Activated CD4-positive, alpha-beta T cell treated with anti-CD3 and anti-CD28 coated beads, Interleukin-2, amount 50 U/mL, for 16 hours (primary cell): ENCODE results near the gene KIF26B.
"Not testable (repeated sequence)": the region's sequence is repeated elsewhere in the genome, so short reads cannot be mapped to it uniquely, and the experiment has no call there.

Experiments used
- DNase-seq: peaks from one replicate; pipeline ENCODE4 v3.0.0-alpha.2; 2020

KIF26B gene

DNA sequence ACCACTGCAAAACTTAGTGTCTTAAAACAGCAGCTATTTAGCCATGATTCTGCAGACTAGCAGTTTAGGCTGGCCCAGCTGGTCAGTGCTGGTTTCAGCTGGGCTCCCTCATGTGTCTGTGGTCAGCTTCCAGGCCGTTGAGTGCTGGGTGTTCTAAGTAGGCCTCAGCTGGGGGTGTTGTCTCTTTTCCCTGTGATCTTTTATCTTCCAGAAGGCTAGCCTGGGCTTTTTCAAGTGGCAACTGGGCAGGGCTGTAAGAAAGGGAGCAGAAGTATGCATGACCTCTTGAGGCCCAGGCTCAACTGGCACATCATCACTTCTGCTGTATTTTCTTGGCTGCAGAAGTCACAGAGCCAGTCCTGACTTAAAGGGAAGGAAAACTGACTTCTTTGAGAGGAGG is 136.1 kb downstream of the KIF26B start:
- DNase-seq = no peak

DNA sequence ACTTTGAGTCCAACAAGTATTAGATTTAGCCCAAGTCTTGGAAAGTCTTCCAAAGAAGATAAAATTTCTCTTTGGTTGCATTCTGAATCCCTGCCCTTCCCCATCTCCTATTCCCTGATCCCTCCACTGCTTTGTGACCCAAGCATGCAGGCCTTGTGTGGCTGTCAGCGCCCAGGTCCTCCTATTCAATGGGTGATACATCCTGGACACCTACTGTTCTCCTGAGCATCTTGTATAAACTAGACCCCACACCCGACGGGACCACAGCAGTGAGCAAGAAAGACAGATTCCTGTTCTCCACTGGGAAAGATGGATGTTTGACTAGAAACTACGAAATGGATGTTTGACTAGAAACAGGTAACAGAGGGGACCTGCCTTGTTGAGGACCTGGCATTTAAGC is 136.6 kb downstream of the KIF26B start:
- DNase-seq = no peak

DNA sequence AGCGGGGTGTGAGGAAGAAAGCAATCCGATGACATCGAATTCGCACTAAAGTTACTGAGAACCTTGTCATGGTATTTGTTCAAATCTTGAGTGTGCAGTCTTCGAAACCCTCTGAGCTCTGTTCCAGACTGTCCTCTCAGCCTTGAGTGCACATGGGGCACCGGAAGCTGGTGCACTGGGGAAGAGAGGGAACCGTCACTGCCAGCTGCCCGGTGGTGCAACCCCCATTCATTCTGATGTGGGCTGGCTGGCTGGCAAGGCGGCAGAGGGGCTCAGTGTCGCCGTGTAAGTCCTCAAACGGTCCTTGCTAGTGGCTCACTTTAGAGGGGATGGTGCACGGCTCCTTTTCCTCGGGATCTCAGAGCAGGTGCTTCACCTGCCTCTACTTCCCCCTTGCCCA is 137.4 kb downstream of the KIF26B start:
- no peak for DNase-seq

DNA sequence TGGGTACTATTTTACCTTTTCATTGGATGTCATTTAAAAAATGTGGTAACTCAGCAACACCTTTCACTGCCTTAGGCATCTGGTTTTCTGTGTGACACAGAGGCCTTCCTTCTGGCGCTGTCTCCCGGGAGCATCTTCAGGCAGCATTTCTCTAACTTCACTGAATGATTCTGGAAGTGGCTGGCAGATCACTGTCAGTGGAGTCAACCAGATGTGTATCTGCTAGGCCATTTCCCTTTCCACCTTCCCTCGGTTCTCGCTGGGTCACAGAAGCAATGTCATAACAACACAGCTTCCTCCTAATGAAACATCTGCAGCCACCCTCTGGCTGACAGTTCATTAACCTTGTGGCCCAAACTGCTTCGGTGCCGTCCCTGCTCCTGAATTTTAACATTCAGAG is 137.8 kb downstream of the KIF26B start:
- DNase-seq = no peak

DNA sequence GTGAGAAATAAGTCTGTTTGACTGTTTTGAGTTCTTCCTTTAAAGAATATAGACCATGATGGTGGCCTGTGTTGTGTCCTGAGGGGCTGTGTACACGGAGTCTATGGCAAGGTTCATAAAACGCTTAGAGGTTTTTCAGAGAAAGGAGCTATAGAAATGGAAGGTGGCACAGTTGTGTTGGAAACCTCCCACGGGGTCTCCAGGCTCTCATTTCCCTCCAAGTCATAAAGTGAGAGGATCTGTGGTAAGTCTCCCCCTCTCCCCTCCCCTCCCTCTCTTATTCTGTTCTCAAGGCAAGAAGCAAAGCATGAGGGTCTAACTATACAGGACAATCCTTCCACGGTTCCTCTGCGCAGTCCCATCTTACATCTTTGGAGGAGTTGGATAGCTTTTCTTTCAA is 139.2 kb downstream of the KIF26B start:
- no peak for DNase-seq

DNA sequence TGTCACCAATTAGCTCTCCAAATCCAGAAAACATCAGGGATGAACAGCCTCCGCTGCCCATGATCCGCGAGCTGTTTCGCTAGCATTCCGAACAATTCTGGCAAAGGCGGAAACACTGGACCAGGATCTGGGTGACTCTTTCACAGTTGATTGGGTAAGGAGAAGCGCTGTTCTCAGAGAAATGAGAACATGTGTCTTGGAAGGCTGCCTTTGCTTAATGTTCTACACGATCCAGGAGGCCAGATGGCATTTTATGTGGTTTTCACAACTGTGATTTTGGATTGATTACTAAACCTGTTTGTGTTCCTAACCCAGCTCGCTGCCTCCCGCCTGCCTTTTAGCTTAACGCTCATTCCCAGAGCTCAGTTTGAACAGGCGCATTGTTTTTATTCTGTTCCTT is 144.0 kb downstream of the KIF26B start:
- DNase-seq = no peak

DNA sequence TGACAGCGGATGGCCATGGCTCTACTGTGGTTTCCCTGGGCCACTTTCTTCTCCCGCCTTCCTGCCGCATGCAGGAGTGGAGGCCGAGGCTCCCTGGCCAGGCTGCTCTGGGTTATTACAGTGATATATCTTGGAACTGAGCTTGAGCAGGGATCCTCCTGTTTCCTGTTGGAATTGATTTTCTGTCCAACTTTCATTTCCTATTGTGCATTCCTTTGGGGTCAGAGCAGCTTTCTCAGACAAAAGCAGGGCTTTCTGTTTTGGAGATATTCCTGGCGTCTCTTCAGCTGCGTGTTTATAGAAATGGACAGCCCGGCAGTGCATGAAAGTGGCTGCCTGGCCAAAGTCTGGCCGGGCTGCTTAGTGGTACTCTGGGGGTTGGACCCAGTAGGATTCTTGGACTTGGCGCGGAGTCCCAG is 146.4 kb downstream of the KIF26B start:
- no peak for DNase-seq

DNA sequence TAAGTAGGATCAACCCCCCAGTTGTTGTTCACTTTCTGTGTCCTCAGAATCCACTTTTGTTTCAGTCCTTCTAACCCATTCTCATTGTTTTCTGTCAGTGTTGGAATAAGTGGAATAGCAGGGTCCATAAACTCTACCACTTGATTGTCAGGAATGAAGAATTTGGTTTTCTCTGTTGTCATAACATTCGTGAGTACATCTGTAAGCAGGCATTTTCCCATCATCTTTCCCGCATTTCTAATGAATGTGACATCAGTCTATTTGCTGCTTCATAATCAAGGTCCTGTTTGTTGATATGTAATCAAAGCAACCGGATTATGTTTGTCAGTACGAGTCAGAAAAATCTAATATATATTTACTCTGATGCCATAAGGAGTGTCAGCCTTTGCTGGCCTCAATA is 147.1 kb downstream of the KIF26B start:
- DNase-seq = no peak

DNA sequence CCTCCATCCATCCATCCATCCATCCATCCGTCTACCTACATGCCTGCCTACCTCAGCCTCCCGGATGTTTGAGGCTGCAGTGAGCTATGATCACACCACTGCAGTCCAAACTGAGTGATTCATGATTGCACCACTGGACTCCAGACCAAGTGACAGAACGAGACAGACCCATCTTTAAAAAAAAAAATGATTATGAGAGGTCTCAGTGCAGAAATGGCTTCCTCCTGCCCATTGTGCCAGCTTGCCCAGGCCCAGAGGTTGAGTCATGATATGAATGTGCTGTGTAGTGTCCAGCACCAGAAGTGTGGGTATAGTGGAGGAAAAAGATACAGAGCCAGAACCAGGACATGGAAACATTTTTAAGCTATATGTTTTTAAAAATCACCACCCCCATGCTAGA is 149.9 kb downstream of the KIF26B start:
- DNase-seq = no peak

DNA sequence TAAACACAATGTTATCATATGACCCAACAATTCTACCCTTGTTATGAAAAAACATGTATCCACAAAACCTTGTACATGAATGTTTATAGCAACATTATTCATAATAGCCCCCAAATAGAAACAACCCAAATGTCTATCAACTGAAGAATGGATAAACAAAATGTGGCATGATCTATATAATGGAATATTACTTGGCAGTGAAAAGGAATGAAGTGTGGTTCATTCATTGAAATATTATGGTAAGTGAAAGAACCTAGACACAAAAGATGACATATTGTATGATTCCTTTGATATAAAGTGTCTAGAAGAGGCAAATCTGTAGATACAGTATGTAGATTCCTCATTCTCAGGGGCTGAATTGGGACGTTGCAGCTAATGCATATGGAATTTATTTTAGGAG is 151.2 kb downstream of the KIF26B start:
- DNase-seq = no peak

DNA sequence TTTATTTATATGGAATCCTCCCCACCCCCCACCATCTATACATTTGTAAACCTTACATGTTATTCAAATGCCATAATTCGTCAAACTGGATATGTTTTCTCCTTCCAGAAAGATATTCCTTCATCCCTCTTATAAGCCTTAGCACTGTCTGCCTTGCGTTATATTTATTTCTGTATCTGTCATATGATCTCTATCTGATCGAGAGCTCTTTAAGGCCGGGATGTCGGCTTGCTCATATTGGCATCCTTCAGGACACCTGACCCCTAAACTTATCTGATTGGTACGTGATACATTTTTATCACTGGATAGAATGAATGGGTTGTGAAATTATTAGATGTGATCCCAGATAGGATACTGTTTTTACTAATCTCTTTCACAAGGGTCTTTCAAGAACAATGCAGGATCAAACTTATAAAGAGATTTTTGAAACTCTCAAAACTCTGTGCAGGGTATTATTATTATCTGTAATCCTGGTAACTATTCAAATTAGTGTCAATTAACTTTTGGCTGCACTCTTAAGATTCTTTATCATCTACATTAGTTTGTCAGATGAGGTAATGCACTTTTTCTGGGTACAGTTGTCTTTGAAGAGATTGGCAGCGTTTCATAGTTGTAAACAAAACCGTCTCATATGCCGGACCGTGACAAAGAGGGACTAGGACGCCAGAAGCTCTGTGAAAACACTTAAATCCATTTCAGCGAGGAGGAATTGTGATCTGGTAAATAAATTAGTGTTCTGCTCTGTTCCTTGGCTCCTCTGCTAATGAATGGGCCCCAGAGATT is 152.0 kb downstream of the KIF26B start:
- DNase-seq = no peak

DNA sequence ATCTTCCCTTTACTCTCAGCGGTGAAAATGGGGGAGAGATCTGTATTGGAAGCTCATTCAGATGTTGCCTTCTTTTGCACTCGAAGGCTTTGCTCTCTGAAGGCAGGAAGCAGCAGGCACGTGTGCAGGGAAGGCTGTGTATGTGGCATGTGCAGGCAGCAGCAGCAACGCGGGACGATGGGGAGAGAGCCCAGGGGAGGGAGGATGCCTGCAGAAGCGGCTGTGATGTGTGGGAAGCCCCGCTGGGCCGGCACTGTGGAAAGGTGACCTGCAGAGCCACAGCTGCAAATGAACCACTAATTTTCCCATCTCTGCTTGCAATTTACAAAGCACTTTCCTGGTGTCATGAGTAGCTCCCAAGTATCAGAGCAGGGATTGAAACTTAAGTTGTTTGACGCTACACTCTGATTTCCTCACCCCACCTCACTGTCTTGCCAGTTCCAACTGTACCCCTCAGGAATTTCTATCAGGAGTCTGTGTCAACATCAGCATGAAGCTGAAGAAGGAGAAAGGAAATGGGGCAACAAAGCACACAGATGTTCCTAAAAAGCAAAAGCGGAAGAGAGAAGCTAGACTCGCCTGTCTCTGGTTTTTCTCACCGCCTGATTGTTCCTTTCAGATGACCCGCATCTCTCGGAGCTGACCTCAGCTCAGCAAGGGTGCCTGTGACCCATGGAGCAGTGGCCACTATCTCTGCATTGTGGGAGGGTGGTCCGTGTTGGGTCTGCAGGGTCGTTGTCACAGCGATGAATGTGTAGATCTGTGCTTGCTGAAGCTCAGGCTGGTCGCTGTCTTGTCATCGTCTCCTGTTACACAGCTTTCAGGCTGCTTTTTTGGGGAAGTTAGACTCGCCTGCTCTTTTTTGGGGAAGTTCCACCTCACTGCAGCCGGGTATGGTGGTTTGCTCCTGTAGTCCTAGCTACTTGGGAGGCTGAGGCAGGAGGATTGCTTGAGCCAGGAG is 156.1 kb downstream of the KIF26B start:
- DNase-seq = no peak

DNA sequence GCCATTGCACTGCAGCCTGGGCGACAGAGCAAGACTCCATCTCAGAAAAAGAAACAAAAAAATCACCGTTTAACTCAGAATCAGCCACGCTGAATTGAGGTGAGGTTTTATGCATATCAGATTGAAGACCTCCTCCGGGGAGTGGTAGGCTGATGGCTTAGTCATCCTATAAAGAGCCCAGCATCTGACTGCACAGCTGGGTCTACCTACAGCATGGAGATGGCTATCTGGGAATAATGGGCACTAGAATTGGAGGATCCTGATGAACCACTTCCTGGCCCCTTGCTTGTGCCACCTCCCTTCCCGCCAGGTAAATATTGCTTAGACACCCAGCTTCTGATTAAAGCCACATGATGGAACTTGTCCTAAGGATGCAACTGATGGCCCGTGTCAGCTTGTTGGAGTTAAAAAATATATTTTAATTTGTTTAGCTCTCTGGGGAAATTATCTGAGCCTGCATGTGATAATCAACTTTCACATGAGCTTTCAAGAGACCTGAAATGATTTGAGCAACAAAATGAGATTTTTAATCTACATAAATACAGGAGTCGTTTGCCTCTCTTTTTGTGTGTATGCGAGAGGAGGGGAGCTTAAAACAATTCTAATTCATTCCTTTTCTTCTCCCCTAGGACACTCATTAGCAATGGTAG is 157.2 kb downstream of the KIF26B start:
- DNase-seq = no peak

DNA sequence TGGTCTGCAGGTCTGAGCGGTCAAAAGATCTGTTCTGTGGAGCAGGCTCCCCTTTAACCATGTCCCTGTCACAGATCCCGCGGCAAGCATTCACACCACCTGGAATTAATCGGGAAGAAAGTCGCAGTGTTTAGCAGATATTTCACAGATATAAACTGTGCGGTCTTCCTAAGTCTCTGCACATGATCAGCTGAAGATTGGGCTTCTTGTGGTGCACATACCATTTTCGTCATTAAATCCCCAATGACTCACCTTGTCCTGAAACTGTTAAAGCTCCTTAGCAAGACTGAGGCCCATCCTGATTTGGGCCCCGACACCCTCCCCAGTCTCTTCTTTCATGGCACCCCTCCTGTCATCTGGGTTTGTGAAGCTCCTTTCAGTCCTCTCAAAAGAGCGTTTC is 158.8 kb downstream of the KIF26B start:
- DNase-seq = no peak

DNA sequence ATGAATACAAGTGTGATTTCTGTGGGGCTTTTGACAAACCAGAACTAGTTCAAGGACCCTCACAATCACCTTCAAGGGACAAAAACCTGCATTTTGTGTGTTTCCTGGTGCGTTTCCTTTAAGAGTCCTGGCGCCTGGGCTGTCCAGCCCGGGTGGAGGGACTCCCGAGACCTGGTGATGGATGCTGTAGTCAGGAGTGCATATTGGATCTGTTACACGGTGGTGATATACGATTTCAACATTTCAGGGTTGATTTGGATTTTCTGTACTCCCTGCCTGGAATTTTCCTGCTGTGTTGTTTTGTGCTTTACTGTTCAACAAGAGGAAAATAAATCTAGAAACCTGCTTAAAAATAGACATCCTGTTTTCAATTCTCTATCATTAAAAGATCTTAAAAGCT is 162.0 kb downstream of the KIF26B start:
- DNase-seq = no peak

DNA sequence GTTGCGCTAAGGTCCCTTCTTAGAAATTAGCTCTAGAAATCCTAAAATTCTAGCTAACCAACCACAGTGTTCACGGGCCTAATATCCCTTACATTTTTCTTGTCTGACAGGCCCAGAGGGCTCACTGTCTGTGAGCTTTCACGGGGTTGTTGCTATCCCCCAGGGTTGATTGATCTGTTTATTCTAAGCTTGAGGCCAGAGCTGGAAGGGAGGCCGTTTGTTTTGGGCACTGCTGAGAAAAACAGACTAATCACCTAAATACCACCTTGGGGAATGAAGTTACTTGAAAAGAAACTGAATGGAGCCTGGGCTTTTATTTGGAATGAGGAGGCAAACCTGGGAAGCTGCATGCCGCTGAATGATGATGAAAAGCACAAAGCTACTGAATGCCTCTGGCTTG is 162.4 kb downstream of the KIF26B start:
- DNase-seq = no peak

DNA sequence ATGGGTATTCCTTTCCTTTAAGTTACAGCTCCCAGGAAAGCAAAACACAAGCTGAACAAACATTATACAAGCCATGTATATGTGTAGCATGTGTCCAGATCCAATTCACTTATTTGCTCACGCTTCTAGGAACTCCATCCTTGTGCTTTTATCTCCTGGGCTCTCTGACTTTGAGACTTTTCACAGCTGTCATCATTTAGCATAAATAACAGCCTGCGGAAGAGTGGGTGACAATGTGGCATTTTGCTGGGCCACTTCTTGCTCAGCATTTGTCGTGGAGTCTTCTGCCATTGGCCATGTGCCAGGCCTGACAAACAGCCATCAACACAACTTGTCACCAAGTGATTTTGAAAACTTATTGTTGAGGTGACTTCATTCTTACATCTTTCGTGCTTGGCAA is 164.3 kb downstream of the KIF26B start:
- DNase-seq = no peak

DNA sequence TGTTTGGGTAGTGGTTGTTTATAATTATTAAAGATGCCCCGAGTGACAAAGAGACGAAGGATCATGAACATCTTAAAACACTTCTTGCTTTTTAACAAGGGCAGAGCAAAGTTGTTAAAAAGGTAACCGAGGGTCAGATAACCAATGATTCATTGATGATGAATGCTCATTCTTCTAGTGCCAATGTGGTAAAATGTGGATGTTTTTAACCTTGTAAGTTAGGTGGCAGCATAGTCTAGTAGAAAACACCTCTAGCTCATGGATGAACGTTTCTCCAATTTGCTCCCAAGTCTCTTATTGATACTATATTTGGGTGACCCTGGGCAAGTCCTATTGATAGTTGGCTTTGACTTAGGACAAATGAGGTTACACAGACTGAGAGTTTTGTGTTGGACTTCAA is 167.9 kb downstream of the KIF26B start:
- no peak for DNase-seq

DNA sequence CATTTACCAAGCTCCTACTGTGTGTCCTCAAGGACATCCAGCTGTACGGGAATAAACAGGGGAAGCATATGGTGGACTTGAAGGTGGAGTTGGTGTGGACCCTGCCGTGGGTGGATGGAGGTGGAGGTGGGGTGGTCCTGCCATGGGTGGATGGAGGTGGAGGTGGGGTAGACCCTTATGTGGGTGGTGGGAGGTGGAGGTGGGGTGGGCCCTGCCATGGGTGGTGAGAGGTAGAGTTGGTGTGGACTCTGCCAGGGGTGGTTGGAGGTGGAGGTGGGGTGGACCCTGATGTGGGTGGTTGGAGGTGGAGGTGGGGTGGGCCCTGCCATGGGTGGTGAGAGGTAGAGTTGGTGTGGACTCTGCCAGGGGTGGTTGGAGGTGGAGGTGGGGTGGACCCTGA is 169.0 kb downstream of the KIF26B start:
- DNase-seq = not testable (repeated sequence)

DNA sequence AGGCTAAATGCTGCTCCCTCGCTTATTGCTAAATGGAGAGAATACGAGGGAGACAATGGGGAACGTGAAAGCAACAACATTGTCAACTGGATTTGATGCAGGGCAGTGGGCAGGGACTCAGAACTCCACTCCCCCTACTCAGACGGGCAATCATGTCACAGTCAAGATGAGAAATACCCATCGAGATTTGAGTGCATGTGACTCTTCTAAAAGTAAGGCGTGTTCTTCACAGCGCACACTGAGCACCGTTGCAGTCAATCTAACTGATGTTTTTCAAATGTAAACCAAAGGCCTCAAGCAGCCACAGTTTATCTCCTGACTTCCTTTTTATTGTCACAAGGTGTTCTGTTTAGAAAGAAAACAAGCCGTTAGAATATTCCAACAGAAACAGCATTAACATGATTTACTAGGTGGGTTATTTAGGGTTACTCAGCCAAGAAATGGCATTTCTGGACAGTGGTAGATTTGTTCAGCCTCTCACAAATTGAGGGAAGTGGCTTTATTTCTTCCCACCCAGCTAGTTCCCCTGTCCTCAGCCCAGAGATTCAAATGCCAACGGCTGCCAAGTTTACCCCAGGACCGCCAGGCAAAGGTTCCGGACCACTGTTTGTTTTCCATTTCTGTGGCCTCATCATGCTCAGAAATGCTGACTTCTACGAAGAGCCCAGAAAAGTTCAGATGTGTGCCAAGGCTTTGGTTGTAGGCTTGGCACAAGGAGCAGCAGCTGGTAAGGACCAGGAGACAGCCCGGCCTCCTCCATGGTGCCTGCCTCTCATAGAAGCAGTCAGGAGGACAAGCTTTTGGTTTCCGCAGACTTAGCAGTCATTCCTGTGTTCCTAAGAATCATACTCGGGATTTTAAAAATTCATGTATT is 171.4 kb downstream of the KIF26B start:
- no peak for DNase-seq

DNA sequence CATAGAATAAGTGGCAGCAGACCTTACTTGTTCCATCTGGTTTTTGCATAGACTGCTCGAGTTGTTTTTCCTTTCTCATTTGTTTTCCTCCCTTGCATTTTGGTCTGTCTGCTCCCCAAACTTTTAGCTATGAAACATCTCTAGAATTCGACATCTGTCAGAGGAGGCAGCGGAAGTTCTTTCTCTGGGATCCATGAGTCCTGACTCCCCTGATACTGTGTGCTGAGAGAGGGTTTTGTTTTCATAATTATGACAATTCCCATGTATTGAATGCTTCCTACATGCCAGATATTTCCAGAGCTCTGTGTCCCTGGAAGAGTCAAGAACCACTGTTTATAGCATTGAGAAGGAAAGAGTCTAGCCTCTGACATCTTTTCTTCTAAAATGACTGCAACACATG is 172.6 kb downstream of the KIF26B start:
- DNase-seq = no peak

DNA sequence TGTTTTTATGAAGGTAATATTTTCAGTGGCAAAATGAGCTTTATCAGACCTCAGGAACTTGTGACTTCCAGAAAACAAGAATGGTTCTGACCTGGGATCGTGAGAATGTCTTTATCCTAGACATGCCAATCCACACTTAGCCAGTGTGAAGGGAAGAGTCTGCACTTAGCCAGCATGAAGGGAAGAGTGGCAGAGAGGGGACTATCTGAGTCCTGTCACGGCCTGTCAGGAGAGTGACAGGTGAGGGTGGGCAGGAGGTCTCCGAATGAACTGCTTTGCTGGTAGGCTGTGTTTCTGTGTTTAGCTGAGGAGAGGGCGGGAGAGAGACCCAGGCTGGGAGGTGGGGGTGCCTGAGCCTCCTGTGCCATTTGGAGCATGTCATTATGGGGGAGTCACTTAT is 173.1 kb downstream of the KIF26B start:
- no peak for DNase-seq

DNA sequence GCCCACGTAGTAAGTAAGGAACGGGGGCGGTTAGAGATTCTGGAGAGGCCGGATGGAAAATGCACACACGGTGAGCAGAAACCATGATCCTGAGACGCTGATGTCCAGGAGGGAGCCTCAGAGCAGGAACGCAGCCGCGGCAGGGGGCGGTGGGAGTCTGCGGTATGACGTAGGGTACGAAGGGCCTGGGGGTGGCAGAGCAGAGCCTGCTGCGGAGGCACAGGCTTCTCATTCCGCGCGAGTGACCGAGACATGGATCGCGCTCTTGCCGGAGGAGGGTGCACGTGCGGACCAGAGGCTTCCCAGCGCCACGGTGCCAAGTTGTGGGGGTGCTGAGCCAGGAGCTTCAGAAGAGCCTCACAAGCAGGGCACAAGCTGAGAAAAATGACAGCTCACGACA is 176.2 kb downstream of the KIF26B start:
- DNase-seq = no peak
